Measurements from ENCODE around the gene FDX2.

FDX2 gene

GRCh38 chr19:10315335-10316214 is at the start of gene FDX2:
FDX2 (minus strand) TSS chr19:10316015; CDS start chr19:10315996, 19 bp downstream.
- peak; percentile 63; the same call in 1 of the 2 replicates for TF ChIP-seq ZFX (IDR thresholded peaks at IDR 0.05)
- no peak for TF ChIP-seq CTCF (conservative IDR thresholded peaks at IDR 0.05)

GRCh38 chr19:10365518-10365917 is 49.7 kb upstream of the FDX2 start:
- no peak for TF ChIP-seq CTCF (conservative IDR thresholded peaks at IDR 0.05)
- no peak for TF ChIP-seq ZFX (IDR thresholded peaks at IDR 0.05)

More at GRCh38 chr19:10315335-10316214, at the start of gene FDX2:
- H3K27ac ChIP-seq = peak within 1 kb of the TSS; percentile 74

GRCh38 chr19:10364644-10365043 is 48.8 kb upstream of the FDX2 start:
- TF ChIP-seq CTCF (conservative IDR thresholded peaks at IDR 0.05) = no peak
- no peak overlapping the region for H3K27ac ChIP-seq

More at GRCh38 chr19:10365518-10365917, 49.7 kb upstream of the FDX2 start:
- H3K27ac ChIP-seq = no peak overlapping the region

GRCh38 chr19:10363789-10364281 is 48.0 kb upstream of the FDX2 start:
- TF ChIP-seq ZFX (IDR thresholded peaks at IDR 0.05) = no peak
- no peak for TF ChIP-seq CTCF (conservative IDR thresholded peaks at IDR 0.05)

GRCh38 chr19:10362259-10362658 is 46.4 kb upstream of the FDX2 start:
- TF ChIP-seq ZFX (IDR thresholded peaks at IDR 0.05) = no peak
- TF ChIP-seq CTCF (conservative IDR thresholded peaks at IDR 0.05) = no peak
- H3K27ac ChIP-seq = no peak overlapping the region

More at GRCh38 chr19:10363789-10364281, 48.0 kb upstream of the FDX2 start:
- no peak overlapping the region for H3K27ac ChIP-seq

GRCh38 chr19:10361569-10362011 is 45.8 kb upstream of the FDX2 start:
- TF ChIP-seq ZFX (IDR thresholded peaks at IDR 0.05) = no peak
- no peak for TF ChIP-seq CTCF (conservative IDR thresholded peaks at IDR 0.05)
- H3K27ac ChIP-seq = no peak overlapping the region

- no peak for TF ChIP-seq ZFX (IDR thresholded peaks at IDR 0.05)
- TF ChIP-seq CTCF (conservative IDR thresholded peaks at IDR 0.05) = no peak
- H3K27ac ChIP-seq = no peak overlapping the region
These were observed 40.6 kb upstream of the FDX2 start for GRCh38 chr19:10356431-10356830.

All from C4-2B (cell line).